HG02610 (cell line): Measurements from ENCODE around the gene REX1BD.
"Not testable (repeated sequence)": the region's sequence is repeated elsewhere in the genome, so short reads cannot be mapped to it uniquely, and the experiment has no call there.

Experiments used
- ATAC-seq: cut with Tn5 transposase; IDR thresholded peaks from one replicate; pipeline ENCODE4 v1.9.1; 2021; ENCODE audit warnings: mild to moderate bottlenecking, moderate library complexity; ENCODE audit not compliant: unreplicated experiment

Gene REX1BD

DNA sequence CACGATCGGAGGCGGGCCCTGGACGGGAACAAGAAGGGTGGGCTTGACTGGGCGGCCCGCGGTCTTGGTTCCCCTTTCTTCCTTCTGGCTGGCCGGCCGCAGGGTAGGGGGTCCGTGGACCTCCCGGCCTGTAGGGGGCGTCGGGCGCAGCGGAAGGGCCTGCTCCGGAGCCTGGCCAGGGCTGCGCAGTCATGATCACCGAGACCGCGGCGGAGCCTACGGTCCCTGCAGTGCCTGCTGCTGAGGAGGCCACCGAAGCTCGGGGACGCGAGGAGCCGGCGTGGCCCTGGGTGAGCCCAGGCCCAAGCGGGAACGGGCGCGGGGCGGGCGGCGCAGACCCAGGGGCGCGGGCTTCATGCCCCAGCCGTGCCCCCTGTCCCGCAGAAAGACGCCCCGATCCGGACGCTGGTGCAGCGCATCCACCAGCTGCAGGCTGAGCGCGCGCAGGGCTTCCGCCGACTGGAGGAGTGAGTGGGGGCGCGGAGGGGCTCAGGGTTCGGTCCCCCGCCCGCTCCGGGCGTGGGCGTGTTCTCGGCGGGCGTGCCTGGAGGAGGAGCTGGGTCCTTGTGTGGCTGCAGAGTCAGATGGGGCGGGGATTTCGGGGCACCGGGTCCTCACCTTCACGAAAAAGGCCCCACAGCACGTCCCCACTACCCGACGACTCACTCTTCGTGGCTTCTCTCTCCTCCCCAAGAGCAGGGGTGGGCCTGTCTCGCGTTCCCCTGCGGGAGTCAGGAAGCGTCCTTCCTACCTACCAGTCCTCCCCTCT is at the start of gene REX1BD:
Gene REX1BD, plus strand, starts transcription at position 188 of the 769 bp plus-strand sequence. Its CDS starts 4 bp downstream, at position 192.
- peak; percentile 81 for ATAC-seq

- ATAC-seq: no peak
Measured at GRCh38 chr19:18539372-18539771, 49.2 kb upstream of the REX1BD start.

- not testable (repeated sequence) for ATAC-seq
Measured at GRCh38 chr19:18540200-18540599, 48.4 kb upstream of the REX1BD start.

DNA sequence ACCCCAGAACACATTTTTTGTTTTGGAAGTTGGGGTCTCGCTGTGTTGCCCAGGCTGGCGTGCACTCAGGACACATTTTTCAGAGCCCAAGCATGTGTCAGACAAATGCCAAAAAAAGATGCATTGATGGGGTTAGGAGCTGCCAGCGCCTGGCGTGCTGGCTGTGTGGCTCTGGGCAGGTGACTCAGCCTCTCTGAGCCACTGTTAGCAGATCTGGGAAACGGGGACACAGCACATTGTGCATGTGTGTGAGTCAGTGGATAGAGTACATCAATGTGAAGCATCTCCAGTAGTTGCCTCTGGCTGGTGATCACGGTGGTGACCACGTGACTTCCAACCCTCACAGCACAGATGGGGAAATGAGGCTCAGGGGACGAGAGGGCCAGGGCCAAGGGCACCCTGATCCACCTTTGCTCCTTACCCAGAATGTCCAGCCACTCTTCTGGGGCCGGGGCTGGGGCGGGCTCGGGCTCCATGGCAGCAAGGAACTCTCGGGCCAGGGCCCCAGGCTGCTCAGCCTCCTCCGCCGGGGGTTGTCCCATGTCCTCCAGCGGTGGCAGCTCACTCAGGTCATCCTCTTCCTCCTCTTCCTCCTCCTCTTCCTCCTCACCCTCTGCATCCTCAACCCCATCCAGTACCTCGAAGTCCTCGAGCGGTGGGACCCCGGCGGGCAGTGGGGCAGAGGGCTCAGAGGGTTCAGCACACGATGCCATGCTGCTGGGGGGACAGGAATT is 47.2 kb upstream of the REX1BD start:
- ATAC-seq: no peak

DNA sequence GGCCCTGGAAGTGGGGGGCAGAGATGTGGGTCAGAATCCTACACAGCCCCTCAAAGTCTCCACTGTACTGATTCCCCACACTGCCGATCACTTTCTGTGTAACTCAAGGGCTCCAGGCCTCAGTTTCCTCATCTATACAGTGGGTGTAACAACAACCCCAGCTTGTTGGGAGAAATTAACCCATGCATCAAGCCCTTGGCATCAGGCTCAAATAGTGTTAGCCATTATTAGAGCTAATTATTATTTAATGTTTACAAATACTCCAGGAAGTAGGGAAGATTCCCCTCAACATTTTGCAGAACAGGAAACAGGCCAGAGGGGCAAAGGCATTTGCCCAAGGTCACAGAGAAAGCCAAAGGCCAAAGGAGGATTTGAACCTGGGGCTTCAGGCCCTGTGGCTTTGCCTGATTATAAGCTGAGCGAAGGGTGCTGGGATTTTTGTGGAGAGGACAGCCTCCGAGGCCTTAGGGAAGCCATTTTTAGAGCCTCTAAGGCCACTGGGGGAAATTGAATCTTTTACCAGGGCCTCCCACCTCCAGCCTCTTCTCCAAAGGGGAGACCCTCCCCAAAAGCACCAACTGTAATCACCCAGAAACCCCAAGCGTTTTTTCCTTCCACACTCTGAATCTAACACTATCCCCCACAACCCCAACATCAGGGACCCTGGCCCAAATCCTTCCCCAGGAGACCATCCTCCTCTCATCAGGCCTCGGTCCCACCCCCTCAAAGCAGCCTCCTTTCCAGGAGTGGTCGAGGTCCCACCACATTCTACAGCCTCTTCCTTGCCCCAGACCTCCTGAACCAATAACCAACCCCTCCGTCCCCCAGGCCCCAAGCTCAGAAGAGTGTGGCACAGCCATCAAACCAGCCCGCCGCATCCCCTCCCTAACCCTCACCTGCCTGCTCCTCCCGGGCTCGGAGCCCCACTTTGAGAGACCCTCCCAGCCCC is 46.3 kb upstream of the REX1BD start:
- no peak for ATAC-seq

DNA sequence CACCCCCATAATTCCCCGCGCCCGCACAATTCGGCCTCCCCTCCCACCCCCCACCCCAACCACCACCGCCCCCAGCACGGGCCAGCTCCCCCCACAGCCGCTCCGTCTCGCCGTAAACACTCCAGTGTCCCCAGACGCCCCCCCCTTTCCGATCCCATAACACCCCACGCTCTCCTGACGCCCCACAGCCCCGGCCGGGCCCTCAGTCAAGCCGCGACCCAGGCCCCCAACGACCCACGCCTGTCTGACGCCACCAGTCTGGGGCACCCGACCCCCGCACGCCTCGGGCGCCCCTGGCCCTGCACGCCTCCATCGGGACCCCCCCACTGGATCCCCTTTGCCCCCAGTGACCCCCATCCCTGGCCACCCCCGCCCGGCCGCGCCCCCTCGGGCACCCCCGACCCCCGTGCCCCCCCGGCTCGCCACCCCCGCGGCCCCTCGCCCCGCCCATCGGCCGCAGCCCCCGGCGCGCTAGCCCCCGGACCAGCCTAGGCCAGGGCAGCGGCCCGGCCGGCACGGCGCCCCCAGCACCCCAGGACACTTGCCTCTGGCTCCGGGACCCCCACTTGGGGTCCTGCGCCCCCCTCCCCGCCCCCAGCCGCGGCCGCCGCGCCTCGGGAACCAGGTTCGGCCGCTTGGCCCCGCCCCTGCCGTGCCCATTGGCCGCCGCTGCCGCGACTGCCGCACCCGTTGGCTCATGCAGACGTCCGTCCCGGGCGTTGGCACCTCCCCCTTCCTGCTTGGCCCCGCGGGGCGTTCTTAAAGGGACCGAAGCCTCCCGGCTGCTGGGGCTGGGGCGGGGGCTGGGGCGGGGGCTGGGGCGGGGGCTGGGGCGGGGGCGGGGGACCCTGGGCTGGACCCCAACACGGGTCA is 45.4 kb upstream of the REX1BD start, which contains the start of gene FKBP8:
Gene FKBP8, minus strand, starts transcription at position 633 of the 873 bp plus-strand sequence. CDS start 1,603 bp downstream, outside the sequence.
- peak; percentile 91 for ATAC-seq

GRCh38 chr19:18543814-18544475 is 44.7 kb upstream of the REX1BD start:
- ATAC-seq: peak; percentile 49

- no peak for ATAC-seq
Measured at GRCh38 chr19:18551631-18552030, 37.0 kb upstream of the REX1BD start.

- ATAC-seq: peak; percentile 86
Measured at GRCh38 chr19:18557411-18558201, 31.0 kb upstream of the REX1BD start, which contains the start of gene KXD1. Gene KXD1 (plus strand): TSS chr19:18557870. CDS start chr19:18562057, 4,187 bp downstream.

GRCh38 chr19:18558202-18558555 is 30.4 kb upstream of the REX1BD start:
- ATAC-seq: no peak

- ATAC-seq: no peak
Measured at GRCh38 chr19:18558604-18559003, 30.0 kb upstream of the REX1BD start.

- ATAC-seq: no peak
Measured at GRCh38 chr19:18559685-18560084, 28.9 kb upstream of the REX1BD start.

DNA sequence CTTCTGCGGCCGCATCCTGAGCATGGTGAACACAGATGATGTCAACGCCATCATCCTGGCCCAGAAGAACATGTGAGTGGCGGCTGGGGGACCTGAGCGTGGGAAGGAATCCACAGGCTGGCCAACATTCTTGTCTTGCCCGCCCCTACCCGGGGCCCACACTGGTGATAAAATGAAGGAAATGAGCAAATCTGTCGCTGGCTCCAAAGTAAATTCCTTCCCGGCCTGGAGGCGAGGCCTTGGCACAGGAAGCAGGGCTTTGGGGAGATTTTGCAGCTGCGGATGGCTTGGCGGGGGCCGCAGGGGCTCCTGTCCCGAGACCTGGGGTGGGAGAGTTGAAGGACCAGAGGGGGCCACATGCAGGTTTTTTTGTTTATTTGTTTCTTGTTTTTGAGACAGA is 26.5 kb upstream of the REX1BD start:
- no peak for ATAC-seq

DNA sequence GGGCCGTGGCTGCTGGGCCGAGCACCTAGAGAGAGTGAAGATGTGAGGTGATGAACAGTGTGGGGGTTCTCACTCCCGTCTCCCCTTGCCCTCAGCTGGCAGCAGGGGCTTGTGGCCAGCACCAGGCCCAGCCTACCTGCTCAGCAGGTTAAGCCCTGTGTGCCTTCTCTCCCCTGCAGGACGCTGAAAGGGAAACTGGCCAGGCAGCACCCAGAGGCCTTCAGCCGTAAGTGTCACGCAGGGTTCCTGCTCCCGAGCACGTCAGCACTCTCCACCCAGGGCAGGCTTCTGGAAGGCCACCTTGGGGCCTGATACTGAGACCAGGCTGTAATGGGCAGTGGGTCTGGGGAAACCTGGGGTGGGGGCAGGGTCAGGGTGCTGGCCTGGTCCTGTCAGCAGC is 21.6 kb upstream of the REX1BD start:
- ATAC-seq: no peak

DNA sequence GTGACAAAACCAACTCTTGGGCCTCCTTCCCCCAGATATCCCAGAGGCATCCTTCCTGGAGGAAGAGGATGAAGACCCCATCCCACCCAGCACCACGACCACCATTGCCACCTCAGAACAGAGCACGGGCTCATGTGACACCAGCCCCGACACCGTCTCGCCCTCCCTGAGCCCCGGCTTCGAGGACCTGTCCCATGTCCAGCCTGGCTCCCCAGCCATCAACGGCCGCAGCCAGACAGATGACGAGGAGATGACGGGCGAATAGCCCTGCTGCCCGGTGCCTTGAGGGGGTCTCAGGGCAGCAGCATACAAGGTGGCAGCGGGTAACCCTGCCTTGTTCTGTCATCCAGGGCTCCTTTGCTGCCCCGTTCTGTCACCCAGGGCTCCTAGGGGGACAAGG is 20.2 kb upstream of the REX1BD start:
- ATAC-seq: no peak

DNA sequence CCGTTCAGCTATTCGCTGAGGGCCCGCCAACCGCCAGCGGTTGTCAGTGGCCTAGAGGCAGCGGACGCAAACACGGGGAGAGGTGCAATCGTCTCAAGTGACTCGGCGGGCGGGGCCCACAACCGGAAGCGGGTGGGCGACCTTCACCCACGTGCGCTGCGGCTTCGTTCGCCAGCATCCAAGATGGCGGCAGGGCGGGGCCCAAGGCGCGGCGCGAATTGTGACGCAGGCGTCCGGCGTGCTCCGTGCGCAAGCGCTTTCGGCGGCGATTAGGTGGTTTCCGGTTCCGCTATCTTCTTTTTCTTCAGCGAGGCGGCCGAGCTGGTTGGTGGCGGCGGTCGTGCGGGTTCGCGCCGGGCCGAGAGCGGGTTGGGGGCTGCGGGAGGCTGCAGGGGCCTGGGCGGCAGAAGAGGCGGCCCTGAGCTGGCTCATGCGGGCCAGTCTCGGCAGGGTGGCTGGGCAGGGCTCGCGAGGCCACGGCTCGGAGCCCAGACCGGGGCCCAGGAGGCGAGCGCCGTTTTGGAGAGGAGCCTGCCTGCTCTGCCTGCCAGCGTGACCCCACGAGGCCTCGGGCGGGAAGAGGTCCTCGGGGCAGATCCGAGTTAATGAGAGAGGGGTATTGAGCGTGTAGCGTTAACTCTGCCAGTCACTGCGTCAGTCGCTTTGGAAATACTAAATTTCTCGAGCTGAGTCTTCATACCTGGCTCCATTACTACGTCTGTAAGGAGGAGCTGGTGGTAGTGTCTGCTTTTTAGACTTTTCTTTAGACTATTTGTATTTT is 16.8 kb upstream of the REX1BD start, which contains the start of gene UBA52:
Gene UBA52, plus strand, starts transcription at position 294 of the 781 bp plus-strand sequence. CDS start 1,444 bp downstream, outside the sequence.
- ATAC-seq: peak; percentile 79

GRCh38 chr19:18574691-18575291 is 13.8 kb upstream of the REX1BD start:
- no peak for ATAC-seq
